ENCODE measurements around the gene PTPRH. TPM values are rescaled to one million over a fixed set of nuclear protein-coding genes. Genes with fewer than 3 reads are reported as not detected.

The PTPRH gene
- total RNA-seq, 1 experiment from 2014 or later, result 15.9 TPM

DNA sequence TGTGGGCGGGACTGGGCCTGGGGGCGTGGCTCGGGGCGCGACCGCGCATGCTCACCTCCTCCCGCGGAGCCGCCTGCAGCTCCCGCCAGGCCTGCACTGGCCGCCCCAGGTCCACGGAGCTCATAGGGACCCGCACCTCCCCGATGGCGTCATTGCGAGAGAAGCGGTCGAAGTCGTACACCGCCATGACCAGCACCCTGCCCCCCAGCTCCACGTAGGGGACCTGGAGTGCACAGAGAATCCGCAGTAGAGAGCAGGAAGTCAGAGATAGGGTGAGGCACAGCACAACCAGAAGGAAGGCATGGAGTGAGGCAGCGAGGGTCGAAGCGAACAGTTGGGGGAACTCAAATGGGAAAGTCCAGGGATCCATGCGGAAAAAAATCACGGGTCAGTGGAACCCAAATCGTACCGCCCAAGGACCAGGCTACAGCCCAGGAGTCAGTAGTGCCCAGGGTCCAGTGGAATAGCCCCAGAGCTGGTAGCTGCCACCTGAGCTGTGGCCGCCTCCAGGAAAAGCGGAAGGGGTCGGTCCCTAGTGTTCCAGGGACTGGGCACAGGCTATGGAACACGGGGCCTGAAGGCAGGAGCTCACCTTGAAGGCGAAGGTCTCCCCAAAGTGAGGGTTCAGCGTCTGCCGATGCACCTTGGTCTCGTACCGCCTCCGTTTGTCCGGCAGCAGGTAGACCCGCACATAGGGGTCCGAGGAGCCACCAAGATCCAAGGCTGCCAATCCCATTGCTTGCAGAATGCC is 34.0 kb downstream of the PTPRH start (continued):
- TF ChIP-seq, protein P1, sequence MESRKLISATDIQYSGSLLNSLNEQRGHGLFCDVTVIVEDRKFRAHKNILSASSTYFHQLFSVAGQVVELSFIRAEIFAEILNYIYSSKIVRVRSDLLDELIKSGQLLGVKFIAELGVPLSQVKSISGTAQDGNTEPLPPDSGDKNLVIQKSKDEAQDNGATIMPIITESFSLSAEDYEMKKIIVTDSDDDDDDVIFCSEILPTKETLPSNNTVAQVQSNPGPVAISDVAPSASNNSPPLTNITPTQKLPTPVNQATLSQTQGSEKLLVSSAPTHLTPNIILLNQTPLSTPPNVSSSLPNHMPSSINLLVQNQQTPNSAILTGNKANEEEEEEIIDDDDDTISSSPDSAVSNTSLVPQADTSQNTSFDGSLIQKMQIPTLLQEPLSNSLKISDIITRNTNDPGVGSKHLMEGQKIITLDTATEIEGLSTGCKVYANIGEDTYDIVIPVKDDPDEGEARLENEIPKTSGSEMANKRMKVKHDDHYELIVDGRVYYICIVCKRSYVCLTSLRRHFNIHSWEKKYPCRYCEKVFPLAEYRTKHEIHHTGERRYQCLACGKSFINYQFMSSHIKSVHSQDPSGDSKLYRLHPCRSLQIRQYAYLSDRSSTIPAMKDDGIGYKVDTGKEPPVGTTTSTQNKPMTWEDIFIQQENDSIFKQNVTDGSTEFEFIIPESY (IDR thresholded peaks at IDR 0.05; ENCODE audit: extremely low read depth, insufficient replicate concordance, low read length), result no peak
- no peak for TF ChIP-seq JUND (IDR thresholded peaks at IDR 0.05)
- TF ChIP-seq POLR2A (IDR thresholded peaks at IDR 0.05; ENCODE audit: borderline replicate concordance, extremely low read depth, insufficient read depth, insufficient read length), result no peak
- no peak for TF ChIP-seq SRF (IDR thresholded peaks at IDR 0.05; ENCODE audit: low read depth)
- TF ChIP-seq EZH2 (IDR thresholded peaks at IDR 0.05), result no peak
- no peak for TF ChIP-seq ZFX (IDR thresholded peaks at IDR 0.05)
- TF ChIP-seq ATF3 (IDR thresholded peaks at IDR 0.05), result no peak
- TF ChIP-seq TCF7L2 (IDR thresholded peaks at IDR 0.05; ENCODE audit: borderline replicate concordance, extremely low read depth, insufficient read depth, insufficient read length), result no peak

DNA sequence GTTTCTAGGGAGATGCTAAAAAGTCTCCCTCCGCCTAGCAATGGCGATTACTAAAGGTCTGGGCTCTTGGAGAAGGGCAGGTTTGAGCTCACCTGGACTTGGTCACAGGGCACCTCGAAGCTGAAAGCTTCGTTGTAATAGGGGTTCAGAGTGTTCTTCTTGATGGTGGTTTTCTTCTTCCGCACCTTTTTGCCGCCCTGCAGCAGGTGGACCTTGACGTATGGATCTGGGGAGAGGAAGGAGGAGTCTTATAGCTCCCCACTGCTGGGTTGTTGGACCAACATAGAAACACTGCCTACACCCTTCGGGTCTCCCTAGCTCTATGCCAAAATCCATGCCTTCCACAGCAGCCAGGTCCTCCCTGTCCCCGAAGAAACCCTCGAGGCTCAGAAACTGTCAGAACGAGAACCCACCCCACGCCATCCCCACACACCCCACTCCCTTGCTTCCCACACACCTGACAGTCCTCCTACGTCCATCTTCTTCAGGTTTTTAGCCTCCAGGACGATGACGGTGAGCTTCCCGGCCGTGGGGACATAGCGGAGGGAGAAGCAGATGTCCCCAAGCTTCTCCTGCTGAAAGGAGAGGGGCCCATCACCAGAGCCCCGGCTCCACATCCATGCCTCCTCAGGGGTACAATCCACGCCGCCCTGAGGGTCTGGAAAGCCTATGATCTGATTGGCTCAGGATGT is 34.7 kb downstream of the PTPRH start:
- H3K36me3 ChIP-seq (ENCODE audit: control insufficient read depth in 1 of 2, insufficient read depth in 2 of 2, low read length in 2 of 2), result no peaks in the 10 kb centered on the region
- H3K27ac ChIP-seq (ENCODE audit: low read depth, low read length), result peak overlapping the region; percentile 56
- H3K27me3 ChIP-seq (ENCODE audit: insufficient read depth, low read length), result no peaks in the 10 kb centered on the region
- intact Hi-C loops (cut with micrococcal nuclease), result no loop called here
- ATAC-seq (no peak), DNase-seq (ENCODE audit: low read depth, low spot score) (no peak)
- H3K9me3 ChIP-seq (ENCODE audit: control insufficient read depth in 1 of 2, insufficient read depth in 1 of 2, low read depth in 1 of 2, low read length in 2 of 2), result peaks cover 0 to 5% of the 10 kb centered on the region in 2 experiments; a peak in 1 of 4 replicates
- H4K20me1 ChIP-seq (ENCODE audit: insufficient read depth), result no peaks in the 10 kb centered on the region
- ChIA-PET CTCF (interaction anchor here (1.1 to 2.4 kb wide), 2 partner anchors 8 to 14 kb away, joined by 3 to 13 read pairs; partner anchors contain the start of gene DNAAF3), RAD21 (ENCODE audit: low non-redundant PET in 1 of 2, low total read pairs in 2 of 2, uncharacterized antibody in 2 of 2, unreplicated experiment in 2 of 2) (no interaction called here), POLR2A (interaction anchor here (0.7 to 2.0 kb wide), 2 partner anchors 15 to 36 kb away, joined by 3 to 5 read pairs; no protein-coding TSS in a partner anchor)
- H3K4me2 ChIP-seq (ENCODE audit: low read length), result peak overlapping the region; percentile 99
- H2AFZ ChIP-seq (ENCODE audit: low read depth, low read length, poor library complexity, severe bottlenecking), result no peak overlapping the region
- no peaks in the 10 kb centered on the region for H3K79me2 ChIP-seq (ENCODE audit: insufficient read depth, low read length)
- BruUV-seq (replicated peaks), result no TSS peak
- no peak overlapping the region for H3K9ac ChIP-seq (ENCODE audit: low read length)
- no peaks in the 10 kb centered on the region for H3K9me2 ChIP-seq (ENCODE audit: insufficient read depth)
- TF ChIP-seq SP1 (IDR thresholded peaks at IDR 0.05; ENCODE audit: low read depth), result no peak
- TF ChIP-seq CEBPB (IDR thresholded peaks at IDR 0.05; ENCODE audit: low read depth), result no peak
- TF ChIP-seq RAD21 (IDR thresholded peaks at IDR 0.05; ENCODE audit: low read depth), result no peak
- TF ChIP-seq EGR1 (IDR thresholded peaks at IDR 0.05; ENCODE audit: low read depth), result no peak
- TF ChIP-seq ELF1 (IDR thresholded peaks at IDR 0.05; ENCODE audit: borderline replicate concordance, low read depth), result no peak
- TF ChIP-seq ZFX (IDR thresholded peaks at IDR 0.05), result no peak
- TF ChIP-seq CBX3 (IDR thresholded peaks at IDR 0.05; ENCODE audit: low read depth), result no peak
- no peak for TF ChIP-seq EZH2phosphoT487 (IDR thresholded peaks at IDR 0.05; ENCODE audit: borderline replicate concordance)
- TF ChIP-seq POLR2A (IDR thresholded peaks at IDR 0.05; ENCODE audit: borderline replicate concordance, extremely low read depth, insufficient read depth, insufficient read length), result no peak
- H3K4me3 ChIP-seq (replicated peaks in 1 of 2; ENCODE audit: low read depth in 1 of 2, low read length in 2 of 2), result peak overlapping the region in 1 of 2 experiments; percentile 68; a peak in 2 of 4 replicates
- H3K4me1 ChIP-seq (ENCODE audit: control insufficient read depth in 1 of 2, insufficient read depth in 2 of 2, low read length in 2 of 2), result peaks cover 10 to 51% of the 10 kb centered on the region in 2 experiments; a peak in 3 of 4 replicates
